Measurements from ENCODE around the gene SHISAL1.
"Not testable (repeated sequence)": the region's sequence is repeated elsewhere in the genome, so short reads cannot be mapped to it uniquely, and the experiment has no call there.

SHISAL1 gene

GRCh38 chr22:44237290-44237689, 75.5 kb downstream of the SHISAL1 start:
- DNase-seq = no peak
- no peak overlapping the region for H3K4me3 ChIP-seq (ENCODE audit: low read length)
- no peaks in the 10 kb centered on the region for H3K4me1 ChIP-seq (ENCODE audit: low read length)
- no peaks in the 10 kb centered on the region for H3K36me3 ChIP-seq (replicated peaks; ENCODE audit: insufficient read depth, low read length)
- no peaks in the 10 kb centered on the region for H3K9me2 ChIP-seq (replicated peaks; ENCODE audit: insufficient read depth, low read length)
- H3K27ac ChIP-seq (ENCODE audit: low read length) = no peak overlapping the region
- no peaks in the 10 kb centered on the region for H4K20me1 ChIP-seq (ENCODE audit: insufficient read depth, low read length)
- peaks cover 38% of the 10 kb centered on the region for H3K27me3 ChIP-seq (replicated peaks; ENCODE audit: insufficient read depth, low read length)
- no peaks in the 10 kb centered on the region for H3K9me3 ChIP-seq (replicated peaks; ENCODE audit: insufficient read depth, low read length)
- TF ChIP-seq CTCF (IDR thresholded peaks at IDR 0.05; ENCODE audit: low read length) = no peak
- TF ChIP-seq EZH2phosphoT487 (IDR thresholded peaks at IDR 0.05; ENCODE audit: low read length) = no peak
- no peak for TF ChIP-seq EZH2 (optimal IDR thresholded peaks at IDR 0.05; ENCODE audit: low read depth, low read length)
- H3K4me2 ChIP-seq (ENCODE audit: low read depth, low read length) = no peak overlapping the region
- no peak overlapping the region for H3K9ac ChIP-seq (ENCODE audit: low read length)
- H2AFZ ChIP-seq (ENCODE audit: low read length) = no peak overlapping the region
- H3K79me2 ChIP-seq (ENCODE audit: low read length) = no peaks in the 10 kb centered on the region
- no peaks in the 10 kb centered on the region for H3F3A ChIP-seq (ENCODE audit: insufficient read depth, low read length)

- not testable (repeated sequence) for H3K9ac ChIP-seq (ENCODE audit: low read length); H2AFZ ChIP-seq (ENCODE audit: low read length); H3K27ac ChIP-seq (ENCODE audit: low read length); H3K9me2 ChIP-seq (replicated peaks; ENCODE audit: insufficient read depth, low read length); H3K9me3 ChIP-seq (replicated peaks; ENCODE audit: insufficient read depth, low read length); H3K4me1 ChIP-seq (ENCODE audit: low read length); H3K4me3 ChIP-seq (ENCODE audit: low read length); DNase-seq; H4K20me1 ChIP-seq (ENCODE audit: insufficient read depth, low read length); H3K79me2 ChIP-seq (ENCODE audit: low read length); H3F3A ChIP-seq (ENCODE audit: insufficient read depth, low read length); H3K36me3 ChIP-seq (replicated peaks; ENCODE audit: insufficient read depth, low read length); H3K4me2 ChIP-seq (ENCODE audit: low read depth, low read length)
- H3K27me3 ChIP-seq (replicated peaks; ENCODE audit: insufficient read depth, low read length) = peaks cover 25% of the 10 kb centered on the region
Observed at GRCh38 chr22:44234372-44234771, 78.4 kb downstream of the SHISAL1 start.

- no peaks in the 10 kb centered on the region for H3K4me1 ChIP-seq (ENCODE audit: low read length)
- H3K9ac ChIP-seq (ENCODE audit: low read length) = no peak overlapping the region
- DNase-seq = no peak
- H4K20me1 ChIP-seq (ENCODE audit: insufficient read depth, low read length) = no peaks in the 10 kb centered on the region
- no peaks in the 10 kb centered on the region for H3K9me3 ChIP-seq (replicated peaks; ENCODE audit: insufficient read depth, low read length)
- no peaks in the 10 kb centered on the region for H3K79me2 ChIP-seq (ENCODE audit: low read length)
- peaks cover 34% of the 10 kb centered on the region for H3K27me3 ChIP-seq (replicated peaks; ENCODE audit: insufficient read depth, low read length)
- H3K27ac ChIP-seq (ENCODE audit: low read length) = no peak overlapping the region
- no peaks in the 10 kb centered on the region for H3K9me2 ChIP-seq (replicated peaks; ENCODE audit: insufficient read depth, low read length)
- H3K36me3 ChIP-seq (replicated peaks; ENCODE audit: insufficient read depth, low read length) = no peaks in the 10 kb centered on the region
- no peak overlapping the region for H3K4me2 ChIP-seq (ENCODE audit: low read depth, low read length)
- H2AFZ ChIP-seq (ENCODE audit: low read length) = no peak overlapping the region
- H3K4me3 ChIP-seq (ENCODE audit: low read length) = no peak overlapping the region
- no peaks in the 10 kb centered on the region for H3F3A ChIP-seq (ENCODE audit: insufficient read depth, low read length)
- TF ChIP-seq CTCF (IDR thresholded peaks at IDR 0.05; ENCODE audit: low read length) = no peak
- TF ChIP-seq EZH2phosphoT487 (IDR thresholded peaks at IDR 0.05; ENCODE audit: low read length) = no peak
- TF ChIP-seq EZH2 (optimal IDR thresholded peaks at IDR 0.05; ENCODE audit: low read depth, low read length) = no peak
Observed at GRCh38 chr22:44231233-44231632, 81.5 kb downstream of the SHISAL1 start.

GRCh38 chr22:44229809-44230208, 82.9 kb downstream of the SHISAL1 start:
- Histone ChIP-seq H3K4me1 (ENCODE audit: low read length) (no peaks in the 10 kb centered on the region), H3K9me3 (replicated peaks; ENCODE audit: insufficient read depth, low read length) (no peaks in the 10 kb centered on the region), H4K20me1 (ENCODE audit: insufficient read depth, low read length) (no peaks in the 10 kb centered on the region), H3K4me2 (ENCODE audit: low read depth, low read length) (no peak overlapping the region), H3K9ac (ENCODE audit: low read length) (no peak overlapping the region), H3K27ac (ENCODE audit: low read length) (no peak overlapping the region), H3F3A (ENCODE audit: insufficient read depth, low read length) (no peaks in the 10 kb centered on the region), H3K27me3 (replicated peaks; ENCODE audit: insufficient read depth, low read length) (peaks cover 43% of the 10 kb centered on the region), H3K36me3 (replicated peaks; ENCODE audit: insufficient read depth, low read length) (no peaks in the 10 kb centered on the region), H3K9me2 (replicated peaks; ENCODE audit: insufficient read depth, low read length) (no peaks in the 10 kb centered on the region), H2AFZ (ENCODE audit: low read length) (no peak overlapping the region), H3K4me3 (ENCODE audit: low read length) (no peak overlapping the region), H3K79me2 (ENCODE audit: low read length) (no peaks in the 10 kb centered on the region)
- no peak for DNase-seq
- TF ChIP-seq EZH2phosphoT487 (IDR thresholded peaks at IDR 0.05; ENCODE audit: low read length) = no peak
- no peak for TF ChIP-seq CTCF (IDR thresholded peaks at IDR 0.05; ENCODE audit: low read length)
- TF ChIP-seq EZH2 (optimal IDR thresholded peaks at IDR 0.05; ENCODE audit: low read depth, low read length) = no peak
